Fibroblast of lung (primary cell): ENCODE data around the gene TFB2M. TPM values are rescaled to one million over a fixed set of nuclear protein-coding genes. Genes with fewer than 3 reads are reported as not detected.
A peak's percentile ranks its signal among the peaks of the same experiment; 100 is the strongest.

Experiments used
- DNase-seq, 2 donors: peaks; one replicate each; pipeline versions ENCODE4 v3.0.0 to v3.0.0-alpha.2; 2010; ENCODE audit warnings: low read depth in 2 of 2
- H2AFZ ChIP-seq: 2 replicates; pipeline ENCODE4 v1.5.1; 2012; ENCODE audit warnings: low read length, control low read depth, inconsistent platforms
- H3K27ac ChIP-seq: 2 replicates; pipeline ENCODE4 v1.5.1; 2011; ENCODE audit warnings: low read length, control low read depth; ENCODE audit not compliant: insufficient read depth
- H3K27me3 ChIP-seq: 2 replicates; pipeline ENCODE4 v1.5.1; 2011; ENCODE audit warnings: mild to moderate bottlenecking, low read length; ENCODE audit not compliant: control insufficient read depth, insufficient read depth
- H3K36me3 ChIP-seq: 2 replicates; pipeline ENCODE4 v1.5.1; 2011; ENCODE audit warnings: low read length; ENCODE audit not compliant: control insufficient read depth, insufficient read depth
- H3K4me1 ChIP-seq: 2 replicates; pipeline ENCODE4 v1.5.1; 2011; ENCODE audit warnings: low read length; ENCODE audit not compliant: control insufficient read depth, insufficient read depth; ENCODE audit errors: extremely low read depth
- H3K4me2 ChIP-seq: 2 replicates; pipeline ENCODE4 v1.5.1; 2011; ENCODE audit warnings: low read length, control low read depth; ENCODE audit not compliant: insufficient read depth; ENCODE audit errors: extremely low read depth
- H3K4me3 ChIP-seq, 4 experiments: fragments of 200-600 bp in 1 of 4; sonication (generic) in 1 of 4; replicated peaks in 1 of 4; 2 replicates each; pipeline ENCODE4 v1.5.1; 2011 to 2016; ENCODE audit warnings: low read length in 4 of 4, low read depth in 3 of 4, mild to moderate bottlenecking in 3 of 4, control low read depth in 2 of 4, inconsistent platforms in 1 of 4, mixed read lengths in 1 of 4; ENCODE audit not compliant: insufficient read depth in 1 of 4; ENCODE audit errors: control extremely low read depth in 1 of 4
- H3K79me2 ChIP-seq: 2 replicates; pipeline ENCODE4 v1.5.1; 2012; ENCODE audit warnings: mild to moderate bottlenecking, low read length, inconsistent platforms; ENCODE audit not compliant: control insufficient read depth, insufficient read depth
- H3K9ac ChIP-seq: 2 replicates; pipeline ENCODE4 v1.5.1; 2011; ENCODE audit warnings: mild to moderate bottlenecking, low read length, control low read depth; ENCODE audit not compliant: insufficient read depth
- H3K9me3 ChIP-seq: 2 replicates; pipeline ENCODE4 v1.5.1; 2012; ENCODE audit warnings: low read depth, low read length; ENCODE audit not compliant: control insufficient read depth, insufficient read depth
- H4K20me1 ChIP-seq: 2 replicates; pipeline ENCODE4 v1.5.1; 2011; ENCODE audit warnings: low read length; ENCODE audit not compliant: control insufficient read depth, insufficient read depth; ENCODE audit errors: extremely low read depth
- EZH2 ChIP-seq: IDR thresholded peaks from 2 replicates; pipeline ENCODE4 v1.5.1; 2012; ENCODE audit warnings: low read length, control low read depth, mild to moderate bottlenecking; ENCODE audit errors: missing control alignments
- polyA plus RNA-seq, 2 donors: library from polyadenylated mRNA; depleted of rRNA in 1 of 2; stranded (reverse) in 1 of 2; unstranded in 1 of 2; fragments of >200 nt; gene quantifications; 2 replicates each; pipeline ENCODE4 v1.2.1, GENCODE V29; 2011 to 2012; ENCODE audit warnings: missing spikeins in 1 of 2
- total RNA-seq: library from RNA; depleted of rRNA; stranded (reverse); fragments of >200 nt; gene quantifications from 2 replicates; pipeline ENCODE4 v1.2.1, GENCODE V29; 2014
- TF ChIP-seq, protein P1 (sequence below), 2 donors: IDR thresholded peaks in 1 of 2; conservative IDR thresholded peaks in 1 of 2; 1 replicate in 1 of 2; 2 replicates in 1 of 2; pipeline ENCODE4 v1.5.1; 2011 to 2012; ENCODE audit warnings: low read length in 2 of 2, control low read depth in 1 of 2, inconsistent platforms in 1 of 2, low read depth in 1 of 2, mild to moderate bottlenecking in 1 of 2

TFB2M gene
- total and polyA plus RNA-seq, 2 donors (not counting 1 experiment from before 2014, with no cell fraction given) = 15.9 to 20.1 TPM

DNA sequence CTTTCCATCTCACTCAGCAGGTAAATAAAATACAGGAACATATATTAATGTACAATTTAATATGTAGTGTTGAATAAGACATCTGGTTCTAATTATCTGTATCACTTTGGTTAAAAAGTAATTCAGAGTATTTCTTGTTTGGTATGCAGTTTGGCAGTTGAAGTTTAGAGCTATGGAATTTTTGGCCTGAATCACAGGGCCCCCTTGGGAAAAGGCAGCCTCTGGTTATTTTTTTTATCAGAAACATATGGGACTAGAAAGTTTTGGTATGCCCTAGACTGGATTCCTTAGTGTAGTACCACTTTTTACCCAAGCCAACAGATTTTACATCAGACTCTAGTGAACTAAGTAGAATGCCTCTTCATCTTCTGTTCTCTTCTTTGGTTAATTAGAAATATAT is 26.6 kb upstream of the TFB2M start:
- Histone ChIP-seq H3K4me1 (peaks cover 17% of the 10 kb centered on the region), H3K27ac (peak overlapping the region; percentile 67), H3K4me3 (no peak overlapping the region), H3K9me3 (no peaks in the 10 kb centered on the region), H4K20me1 (no peaks in the 10 kb centered on the region), H2AFZ (no peak overlapping the region), H3K36me3 (no peaks in the 10 kb centered on the region), H3K79me2 (peaks cover 50% of the 10 kb centered on the region), H3K4me2 (peak overlapping the region; percentile 44), H3K9ac (no peak overlapping the region), H3K27me3 (no peaks in the 10 kb centered on the region)
- TF ChIP-seq, protein P1, sequence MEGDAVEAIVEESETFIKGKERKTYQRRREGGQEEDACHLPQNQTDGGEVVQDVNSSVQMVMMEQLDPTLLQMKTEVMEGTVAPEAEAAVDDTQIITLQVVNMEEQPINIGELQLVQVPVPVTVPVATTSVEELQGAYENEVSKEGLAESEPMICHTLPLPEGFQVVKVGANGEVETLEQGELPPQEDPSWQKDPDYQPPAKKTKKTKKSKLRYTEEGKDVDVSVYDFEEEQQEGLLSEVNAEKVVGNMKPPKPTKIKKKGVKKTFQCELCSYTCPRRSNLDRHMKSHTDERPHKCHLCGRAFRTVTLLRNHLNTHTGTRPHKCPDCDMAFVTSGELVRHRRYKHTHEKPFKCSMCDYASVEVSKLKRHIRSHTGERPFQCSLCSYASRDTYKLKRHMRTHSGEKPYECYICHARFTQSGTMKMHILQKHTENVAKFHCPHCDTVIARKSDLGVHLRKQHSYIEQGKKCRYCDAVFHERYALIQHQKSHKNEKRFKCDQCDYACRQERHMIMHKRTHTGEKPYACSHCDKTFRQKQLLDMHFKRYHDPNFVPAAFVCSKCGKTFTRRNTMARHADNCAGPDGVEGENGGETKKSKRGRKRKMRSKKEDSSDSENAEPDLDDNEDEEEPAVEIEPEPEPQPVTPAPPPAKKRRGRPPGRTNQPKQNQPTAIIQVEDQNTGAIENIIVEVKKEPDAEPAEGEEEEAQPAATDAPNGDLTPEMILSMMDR (conservative IDR thresholded peaks at IDR 0.05 in 1 of 2, IDR thresholded peaks at IDR 0.05 in 1 of 2; ENCODE audit: low read depth in 1 of 2, low read length in 2 of 2) = no peak
- no peak for TF ChIP-seq EZH2
- DNase-seq = peak; percentile 93 to 95

DNA sequence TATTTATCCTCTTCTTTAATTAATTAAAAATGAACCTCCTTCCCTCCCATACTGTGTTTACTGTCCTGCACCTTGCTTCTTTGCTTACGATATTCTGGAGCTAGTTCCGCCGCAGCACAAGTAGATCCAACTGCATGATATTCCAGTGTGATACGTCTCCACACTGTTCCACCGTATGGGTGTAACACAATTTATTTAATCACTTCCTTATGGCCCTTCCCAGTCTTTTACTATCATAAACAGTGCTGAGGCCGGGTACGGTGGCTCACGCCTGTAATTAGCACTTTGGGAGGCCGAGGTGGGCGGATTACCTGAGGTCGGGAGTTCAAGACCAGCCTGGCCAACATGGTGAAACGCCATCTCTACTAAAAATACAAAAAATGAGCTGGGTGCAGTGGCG is 25.9 kb upstream of the TFB2M start:
- TF ChIP-seq, protein P1 (conservative IDR thresholded peaks at IDR 0.05 in 1 of 2, IDR thresholded peaks at IDR 0.05 in 1 of 2; ENCODE audit: low read depth in 1 of 2, low read length in 2 of 2) = no peak
- no peak for TF ChIP-seq EZH2
- no peak for DNase-seq
- Histone ChIP-seq H4K20me1 (no peaks in the 10 kb centered on the region), H2AFZ (no peak overlapping the region), H3K9me3 (no peaks in the 10 kb centered on the region), H3K4me2 (no peak overlapping the region), H3K79me2 (peaks cover 49% of the 10 kb centered on the region), H3K9ac (no peak overlapping the region), H3K27me3 (no peaks in the 10 kb centered on the region), H3K36me3 (no peaks in the 10 kb centered on the region), H3K4me3 (no peak overlapping the region), H3K4me1 (peaks cover 19% of the 10 kb centered on the region), H3K27ac (peak overlapping the region; percentile 67)

DNA sequence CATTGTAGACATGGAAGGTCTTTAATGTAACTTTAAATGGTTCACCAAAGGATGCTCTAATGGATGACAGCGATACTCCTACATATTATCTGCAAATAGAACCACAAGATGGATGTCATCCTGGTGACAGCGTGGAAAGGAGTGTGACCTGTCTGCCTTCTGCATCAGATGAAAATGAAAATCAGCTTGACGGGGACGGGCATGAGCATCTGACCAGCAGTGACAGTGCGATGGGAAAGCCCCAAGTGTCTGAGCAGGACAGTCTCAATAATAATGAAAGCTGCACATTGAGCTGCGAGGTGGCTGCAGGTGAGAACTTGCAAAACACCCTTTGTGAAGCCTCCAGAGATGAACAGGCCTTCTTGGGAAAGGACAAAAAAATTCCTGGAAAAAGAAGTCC is 25.4 kb upstream of the TFB2M start:
- peaks cover 16% of the 10 kb centered on the region for H3K4me1 ChIP-seq
- no peak overlapping the region for H2AFZ ChIP-seq
- no peak for DNase-seq
- peaks cover 48% of the 10 kb centered on the region for H3K79me2 ChIP-seq
- H3K9me3 ChIP-seq = no peaks in the 10 kb centered on the region
- no peak overlapping the region for H3K4me2 ChIP-seq
- no peak overlapping the region for H3K4me3 ChIP-seq
- no peaks in the 10 kb centered on the region for H3K27me3 ChIP-seq
- H3K36me3 ChIP-seq = no peaks in the 10 kb centered on the region
- no peaks in the 10 kb centered on the region for H4K20me1 ChIP-seq
- peak overlapping the region; percentile 67 for H3K27ac ChIP-seq
- TF ChIP-seq, protein P1 (conservative IDR thresholded peaks at IDR 0.05 in 1 of 2, IDR thresholded peaks at IDR 0.05 in 1 of 2; ENCODE audit: low read depth in 1 of 2, low read length in 2 of 2) = no peak
- TF ChIP-seq EZH2 = no peak
- no peak overlapping the region for H3K9ac ChIP-seq
